OCI-LY7 (cell line): Measurements from ENCODE around the gene MAGOH.

Experiments used
- EZH2phosphoT487 ChIP-seq: fragments of 200-600 bp; sonication (generic); IDR thresholded peaks from 2 replicates; pipeline ENCODE4 v1.6.1; 2018; ENCODE audit warnings: low read depth, borderline replicate concordance, mild to moderate bottlenecking, mixed run types, antibody characterized with exemption, low read length, moderate library complexity, mixed read lengths
- TF ChIP-seq, protein P1 (sequence below): fragments of 200-600 bp; sonication (generic); conservative IDR thresholded peaks from 2 replicates; pipeline ENCODE4 v1.5.1; 2014; ENCODE audit warnings: mild to moderate bottlenecking, antibody characterized with exemption, low read length, moderate library complexity, mixed read lengths

DNA sequence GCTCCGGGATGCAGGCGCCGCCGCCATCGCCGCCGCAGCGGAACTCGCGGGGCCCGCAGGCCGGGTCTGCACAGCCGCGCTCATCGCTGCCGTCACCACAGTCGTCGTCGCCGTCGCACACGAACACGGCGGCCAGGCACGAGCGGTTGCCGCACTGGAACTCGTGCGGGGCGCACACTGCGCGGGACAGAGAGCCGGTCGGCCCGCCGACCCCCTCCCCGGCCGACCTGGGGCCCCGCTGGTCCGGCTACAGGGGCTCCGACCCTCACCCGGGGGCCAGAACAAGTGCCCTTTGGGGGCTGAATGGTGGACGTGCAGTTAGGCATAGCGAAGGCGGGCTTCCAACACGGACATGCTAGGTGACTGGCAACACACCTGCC is 38.6 kb upstream of the MAGOH start:
- TF ChIP-seq, protein P1, sequence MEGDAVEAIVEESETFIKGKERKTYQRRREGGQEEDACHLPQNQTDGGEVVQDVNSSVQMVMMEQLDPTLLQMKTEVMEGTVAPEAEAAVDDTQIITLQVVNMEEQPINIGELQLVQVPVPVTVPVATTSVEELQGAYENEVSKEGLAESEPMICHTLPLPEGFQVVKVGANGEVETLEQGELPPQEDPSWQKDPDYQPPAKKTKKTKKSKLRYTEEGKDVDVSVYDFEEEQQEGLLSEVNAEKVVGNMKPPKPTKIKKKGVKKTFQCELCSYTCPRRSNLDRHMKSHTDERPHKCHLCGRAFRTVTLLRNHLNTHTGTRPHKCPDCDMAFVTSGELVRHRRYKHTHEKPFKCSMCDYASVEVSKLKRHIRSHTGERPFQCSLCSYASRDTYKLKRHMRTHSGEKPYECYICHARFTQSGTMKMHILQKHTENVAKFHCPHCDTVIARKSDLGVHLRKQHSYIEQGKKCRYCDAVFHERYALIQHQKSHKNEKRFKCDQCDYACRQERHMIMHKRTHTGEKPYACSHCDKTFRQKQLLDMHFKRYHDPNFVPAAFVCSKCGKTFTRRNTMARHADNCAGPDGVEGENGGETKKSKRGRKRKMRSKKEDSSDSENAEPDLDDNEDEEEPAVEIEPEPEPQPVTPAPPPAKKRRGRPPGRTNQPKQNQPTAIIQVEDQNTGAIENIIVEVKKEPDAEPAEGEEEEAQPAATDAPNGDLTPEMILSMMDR = no peak
- TF ChIP-seq EZH2phosphoT487 = no peak
